ENCODE results near the gene GRIN2A.

- TF ChIP-seq CTCF (IDR thresholded peaks at IDR 0.05; ENCODE audit: poor library complexity) (no peak), EZH2 (IDR thresholded peaks at IDR 0.05; ENCODE audit: borderline replicate concordance) (no peak)
Observed at GRCh38 chr16:9713907-9714306, 468.3 kb downstream of the GRIN2A start.

Data from hepatocyte (in vitro differentiated cells).